H9 (cell line): Measurements from ENCODE around the gene GALNT5. TPM values are rescaled to one million over a fixed set of nuclear protein-coding genes. Genes with fewer than 3 reads are reported as not detected.

ENCODE experiments used
- DNase-seq: peaks from one replicate; pipeline ENCODE4 v3.0.0-alpha.2; 2017
- H2AFZ ChIP-seq: one replicate; pipeline ENCODE4 v1.6.1; 2013; ENCODE audit warnings: mild to moderate bottlenecking, low read length, control low read depth, moderate library complexity
- H2AK5ac ChIP-seq: 2 replicates; pipeline ENCODE4 v1.6.1; 2013; ENCODE audit warnings: low read length, control low read depth, mixed read lengths; ENCODE audit not compliant: insufficient read length
- H2BK120ac ChIP-seq: one replicate; pipeline ENCODE4 v1.6.1; 2013; ENCODE audit warnings: low read depth, mild to moderate bottlenecking, low read length, control low read depth, inconsistent platforms; ENCODE audit not compliant: poor library complexity, severe bottlenecking
- H2BK12ac ChIP-seq: 2 replicates; pipeline ENCODE4 v1.6.1; 2013; ENCODE audit warnings: low read length, control low read depth, mixed read lengths, low read depth; ENCODE audit not compliant: insufficient read length
- H2BK15ac ChIP-seq: 2 replicates; pipeline ENCODE4 v1.6.1; 2013; ENCODE audit warnings: low read depth, low read length, control low read depth
- H2BK20ac ChIP-seq: one replicate; pipeline ENCODE4 v1.6.1; 2013; ENCODE audit warnings: low read depth, mild to moderate bottlenecking, low read length, control low read depth, inconsistent platforms; ENCODE audit not compliant: poor library complexity, severe bottlenecking
- H2BK5ac ChIP-seq: 2 replicates; pipeline ENCODE4 v1.6.1; 2013; ENCODE audit warnings: low read length, control low read depth, mixed read lengths; ENCODE audit not compliant: insufficient read length
- H3K14ac ChIP-seq: 2 replicates; pipeline ENCODE4 v1.6.1; 2013; ENCODE audit warnings: low read length, control low read depth; ENCODE audit not compliant: insufficient read depth
- H3K18ac ChIP-seq: 2 replicates; pipeline ENCODE4 v1.6.1; 2013; ENCODE audit warnings: low read depth, mild to moderate bottlenecking, mixed read lengths, low read length, control low read depth; ENCODE audit not compliant: insufficient read length
- H3K23ac ChIP-seq: 2 replicates; pipeline ENCODE4 v1.6.1; 2013; ENCODE audit warnings: low read length, control low read depth, mixed read lengths, low read depth; ENCODE audit not compliant: insufficient read length
- H3K23me2 ChIP-seq: 2 replicates; pipeline ENCODE4 v1.6.1; 2013; ENCODE audit warnings: low read depth, mild to moderate bottlenecking, mixed read lengths, low read length, control low read depth; ENCODE audit not compliant: insufficient read length, poor library complexity, severe bottlenecking
- H3K27ac ChIP-seq: 2 replicates; pipeline ENCODE4 v1.5.1; 2013; ENCODE audit warnings: low read length, control low read depth, mixed read lengths, low read depth; ENCODE audit not compliant: insufficient read length
- H3K27me3 ChIP-seq: 2 replicates; pipeline ENCODE4 v1.6.1; 2013; ENCODE audit warnings: low read length, control low read depth, inconsistent platforms; ENCODE audit not compliant: insufficient read depth
- H3K4ac ChIP-seq: 2 replicates; pipeline ENCODE4 v1.6.1; 2013; ENCODE audit warnings: low read depth, mild to moderate bottlenecking, control low read depth, inconsistent platforms, low read length, moderate library complexity
- H3K4me1 ChIP-seq: 2 replicates; pipeline ENCODE4 v1.6.1; 2013; ENCODE audit warnings: low read length, control low read depth, inconsistent platforms; ENCODE audit not compliant: insufficient read depth
- H3K4me2 ChIP-seq: 2 replicates; pipeline ENCODE4 v1.6.1; 2013; ENCODE audit warnings: low read length, control low read depth, mixed read lengths; ENCODE audit not compliant: insufficient read length, insufficient read depth
- H3K56ac ChIP-seq: 2 replicates; pipeline ENCODE4 v1.6.1; 2013; ENCODE audit warnings: low read depth, mild to moderate bottlenecking, mixed read lengths, low read length, control low read depth; ENCODE audit not compliant: insufficient read length
- H3K79me1 ChIP-seq: 2 replicates; pipeline ENCODE4 v1.6.1; 2013; ENCODE audit warnings: low read depth, mild to moderate bottlenecking, moderate library complexity, low read length, control low read depth, inconsistent platforms; ENCODE audit not compliant: insufficient read depth, poor library complexity, severe bottlenecking
- H3K79me2 ChIP-seq: 2 replicates; pipeline ENCODE4 v1.6.1; 2013; ENCODE audit warnings: low read length, control low read depth, inconsistent platforms; ENCODE audit not compliant: insufficient read depth
- H3K9ac ChIP-seq: 2 replicates; pipeline ENCODE4 v1.6.1; 2013; ENCODE audit warnings: low read length, control low read depth, mixed read lengths; ENCODE audit not compliant: insufficient read length; ENCODE audit errors: extremely low read depth
- H3K9me3 ChIP-seq: one replicate; pipeline ENCODE4 v1.6.1; 2013; ENCODE audit warnings: low read depth, low read length, inconsistent platforms; ENCODE audit not compliant: control insufficient read depth
- H3T11ph ChIP-seq: one replicate; pipeline ENCODE4 v1.6.1; 2013; ENCODE audit warnings: mild to moderate bottlenecking, low read length, control low read depth, inconsistent platforms
- H4K20me1 ChIP-seq: one replicate; pipeline ENCODE4 v1.6.1; 2013; ENCODE audit not compliant: control insufficient read depth, insufficient read length, insufficient read depth
- H4K5ac ChIP-seq: 2 replicates; pipeline ENCODE4 v1.6.1; 2013; ENCODE audit warnings: low read depth, mild to moderate bottlenecking, mixed read lengths, low read length, control low read depth; ENCODE audit not compliant: insufficient read length
- H4K8ac ChIP-seq: replicated peaks from 2 replicates; pipeline ENCODE4 v1.6.1; 2013; ENCODE audit warnings: low read length, control low read depth, mixed read lengths, low read depth; ENCODE audit not compliant: insufficient read length
- H4K91ac ChIP-seq: 2 replicates; pipeline ENCODE4 v1.6.1; 2013; ENCODE audit warnings: low read depth, mild to moderate bottlenecking, moderate library complexity, mixed read lengths, low read length, control low read depth; ENCODE audit not compliant: insufficient read length
- H3K27ac Mint-ChIP-seq, 3 experiments: 2 replicates in 2 of 3; 3 replicates in 1 of 3; pipeline ENCODE4 v1.8.0; 2020 to 2021; ENCODE audit warnings: mixed read lengths in 3 of 3, mild to moderate bottlenecking in 1 of 3, moderate library complexity in 1 of 3
- H3K27me3 Mint-ChIP-seq: 2 replicates; pipeline ENCODE4 v1.8.0; 2021; ENCODE audit warnings: low read depth, mild to moderate bottlenecking, moderate library complexity, mixed read lengths
- H3K36me3 Mint-ChIP-seq, 3 experiments: 2 replicates in 2 of 3; 3 replicates in 1 of 3; pipeline ENCODE4 v1.8.0; 2020 to 2021; ENCODE audit warnings: low read depth in 3 of 3, mixed read lengths in 3 of 3; ENCODE audit not compliant: insufficient read depth in 1 of 3
- H3K4me1 Mint-ChIP-seq, 2 experiments: 2 replicates each; pipeline ENCODE4 v1.8.0; 2020; ENCODE audit warnings: mixed read lengths in 2 of 2
- H3K4me3 Mint-ChIP-seq, 2 experiments: 2 replicates in 1 of 2; 3 replicates in 1 of 2; pipeline ENCODE4 v1.8.0; 2020 to 2021; ENCODE audit warnings: mild to moderate bottlenecking in 2 of 2, mixed read lengths in 2 of 2, moderate library complexity in 1 of 2
- H3K9me3 Mint-ChIP-seq, 2 experiments: 2 replicates in 1 of 2; 3 replicates in 1 of 2; pipeline ENCODE4 v1.8.0; 2020; ENCODE audit warnings: mild to moderate bottlenecking in 2 of 2, mixed read lengths in 2 of 2, moderate library complexity in 1 of 2
- WGBS: extraction: QIAGEN DNeasy Blood & Tissue Kit; methylation state at CpG from one replicate; pipeline ENCODE4 v1.1.7; 2013; ENCODE audit warnings: missing lambda C conversion rate, low lambda C conversion rate, mixed read lengths; ENCODE audit not compliant: insufficient read length; ENCODE audit errors: extremely low coverage; 5-methylcytosine and 5-hydroxymethylcytosine counted together
- total RNA-seq: library from RNA; stranded (reverse); gene quantifications from 2 replicates; pipeline ENCODE4 v1.2.1, GENCODE V29; 2021
- TF ChIP-seq, protein P1 (sequence below): fragments of 200-600 bp; sonication (generic); conservative IDR thresholded peaks from 3 replicates; pipeline ENCODE4 v1.8.0; 2021; ENCODE audit warnings: antibody characterized with exemption, mild to moderate bottlenecking

Gene GALNT5
- total RNA-seq, 1 experiment from 2014 or later, result 0.17 TPM

GRCh38 chr2:157265825-157266224, 8.3 kb downstream of the GALNT5 start:
- WGBS, result no CpG with 5 or more reads among the region's 4 CpGs
- Histone ChIP-seq H4K91ac (no peak overlapping the region), H3K9me3 (no peaks in the 10 kb centered on the region), H3K56ac (no peak overlapping the region), H3K9ac (no peak overlapping the region), H2BK15ac (no peak overlapping the region), H2BK120ac (no peak overlapping the region), H3K18ac (no peak overlapping the region), H3T11ph (no peak overlapping the region), H2BK5ac (no peak overlapping the region), H3K27me3 (no peaks in the 10 kb centered on the region), H3K14ac (no peak overlapping the region), H2AFZ (no peak overlapping the region), H3K4me2 (no peak overlapping the region), H4K20me1 (no peaks in the 10 kb centered on the region), H3K27ac (no peak overlapping the region), H4K8ac (no peak overlapping the region), H3K4ac (no peak overlapping the region), H4K5ac (no peak overlapping the region), H3K4me1 (peaks cover 2% of the 10 kb centered on the region; the same call in 1 of the 2 replicates), H3K23ac (no peak overlapping the region), H2BK20ac (no peak overlapping the region), H2BK12ac (no peak overlapping the region), H3K23me2 (no peaks in the 10 kb centered on the region), H3K79me2 (no peaks in the 10 kb centered on the region), H2AK5ac (no peak overlapping the region), H3K79me1 (no peaks in the 10 kb centered on the region)
- H3K27me3 Mint-ChIP-seq, result no peaks in the 10 kb centered on the region
- peaks cover 0 to 5% (median 0%) of the 10 kb centered on the region in 3 experiments; a peak in 2 of 7 replicates for H3K36me3 Mint-ChIP-seq
- DNase-seq, result no peak
- no peak overlapping the region for H3K4me3 Mint-ChIP-seq
- H3K4me1 Mint-ChIP-seq, result peaks cover 35 to 36% of the 10 kb centered on the region in 2 experiments
- TF ChIP-seq, protein P1, sequence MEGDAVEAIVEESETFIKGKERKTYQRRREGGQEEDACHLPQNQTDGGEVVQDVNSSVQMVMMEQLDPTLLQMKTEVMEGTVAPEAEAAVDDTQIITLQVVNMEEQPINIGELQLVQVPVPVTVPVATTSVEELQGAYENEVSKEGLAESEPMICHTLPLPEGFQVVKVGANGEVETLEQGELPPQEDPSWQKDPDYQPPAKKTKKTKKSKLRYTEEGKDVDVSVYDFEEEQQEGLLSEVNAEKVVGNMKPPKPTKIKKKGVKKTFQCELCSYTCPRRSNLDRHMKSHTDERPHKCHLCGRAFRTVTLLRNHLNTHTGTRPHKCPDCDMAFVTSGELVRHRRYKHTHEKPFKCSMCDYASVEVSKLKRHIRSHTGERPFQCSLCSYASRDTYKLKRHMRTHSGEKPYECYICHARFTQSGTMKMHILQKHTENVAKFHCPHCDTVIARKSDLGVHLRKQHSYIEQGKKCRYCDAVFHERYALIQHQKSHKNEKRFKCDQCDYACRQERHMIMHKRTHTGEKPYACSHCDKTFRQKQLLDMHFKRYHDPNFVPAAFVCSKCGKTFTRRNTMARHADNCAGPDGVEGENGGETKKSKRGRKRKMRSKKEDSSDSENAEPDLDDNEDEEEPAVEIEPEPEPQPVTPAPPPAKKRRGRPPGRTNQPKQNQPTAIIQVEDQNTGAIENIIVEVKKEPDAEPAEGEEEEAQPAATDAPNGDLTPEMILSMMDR, result no peak
- H3K9me3 Mint-ChIP-seq, result no peaks in the 10 kb centered on the region
- H3K27ac Mint-ChIP-seq, result no peak overlapping the region
